GM21786 (cell line): ENCODE data around the gene ABAT.
"Not testable (repeated sequence)": the region's sequence is repeated elsewhere in the genome, so short reads cannot be mapped to it uniquely, and the experiment has no call there.

Experiments used
- ATAC-seq: cut with Tn5 transposase; IDR thresholded peaks from one replicate; pipeline ENCODE4 v1.9.1; 2021; ENCODE audit not compliant: unreplicated experiment

Gene ABAT

DNA sequence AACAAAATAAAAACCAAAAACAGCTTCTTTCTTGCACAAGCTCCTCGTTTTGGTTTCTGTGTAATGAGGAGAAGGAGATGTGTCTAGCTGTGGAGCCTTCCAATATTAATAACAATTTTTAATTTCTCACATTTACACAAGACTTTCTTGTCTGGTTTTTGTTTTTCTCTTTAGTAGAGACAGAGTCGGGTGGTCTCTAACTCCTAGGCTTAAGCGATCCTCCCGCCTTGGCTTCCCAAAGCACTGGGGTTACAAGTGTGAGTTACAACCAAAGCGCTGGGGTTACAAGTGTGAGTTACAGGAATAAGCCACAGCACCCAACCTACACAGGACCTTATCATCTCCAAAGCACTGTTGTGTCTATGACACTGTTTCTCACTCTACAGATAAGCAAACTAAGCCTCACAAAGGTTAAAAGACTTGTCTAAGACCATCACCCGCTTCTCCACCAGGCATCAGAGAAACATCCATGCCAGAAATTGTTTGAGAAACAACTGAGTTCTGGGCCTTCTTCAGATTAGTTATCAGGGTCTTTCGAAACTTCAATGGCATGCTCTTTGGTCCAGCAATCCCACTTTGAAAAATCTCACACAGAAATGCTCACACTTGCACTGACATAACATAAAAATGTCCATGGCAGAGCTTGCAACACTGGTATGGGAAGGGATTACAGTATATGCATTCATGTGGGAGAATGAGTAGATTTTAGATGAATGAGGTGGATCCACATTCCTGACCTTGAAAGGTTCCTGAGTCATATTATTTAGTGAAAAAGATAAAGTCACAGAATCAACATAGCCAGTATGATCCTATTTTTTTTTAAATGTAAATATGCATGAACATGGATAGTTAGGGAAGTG is 3.9 kb downstream of the ABAT start:
- no peak for ATAC-seq

DNA sequence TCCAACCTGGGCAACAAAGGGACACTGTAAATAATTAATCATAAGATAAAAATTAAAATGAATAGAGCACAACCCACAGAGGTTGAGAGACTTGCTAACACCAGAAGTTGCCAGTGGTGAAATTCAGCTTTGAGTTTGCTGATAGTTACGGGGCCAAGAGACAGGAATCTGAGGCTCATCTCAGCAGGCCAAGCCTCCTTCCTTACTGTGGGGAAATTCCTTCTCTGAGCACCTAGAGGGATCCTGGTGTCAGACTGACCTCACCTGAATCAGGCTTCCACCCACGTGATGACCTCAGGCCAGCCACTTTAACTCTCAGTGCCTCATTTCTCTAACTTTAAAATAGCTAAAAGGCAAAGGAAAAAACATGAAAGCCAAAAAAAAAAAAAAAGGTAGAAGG is 4.7 kb downstream of the ABAT start:
- no peak for ATAC-seq

DNA sequence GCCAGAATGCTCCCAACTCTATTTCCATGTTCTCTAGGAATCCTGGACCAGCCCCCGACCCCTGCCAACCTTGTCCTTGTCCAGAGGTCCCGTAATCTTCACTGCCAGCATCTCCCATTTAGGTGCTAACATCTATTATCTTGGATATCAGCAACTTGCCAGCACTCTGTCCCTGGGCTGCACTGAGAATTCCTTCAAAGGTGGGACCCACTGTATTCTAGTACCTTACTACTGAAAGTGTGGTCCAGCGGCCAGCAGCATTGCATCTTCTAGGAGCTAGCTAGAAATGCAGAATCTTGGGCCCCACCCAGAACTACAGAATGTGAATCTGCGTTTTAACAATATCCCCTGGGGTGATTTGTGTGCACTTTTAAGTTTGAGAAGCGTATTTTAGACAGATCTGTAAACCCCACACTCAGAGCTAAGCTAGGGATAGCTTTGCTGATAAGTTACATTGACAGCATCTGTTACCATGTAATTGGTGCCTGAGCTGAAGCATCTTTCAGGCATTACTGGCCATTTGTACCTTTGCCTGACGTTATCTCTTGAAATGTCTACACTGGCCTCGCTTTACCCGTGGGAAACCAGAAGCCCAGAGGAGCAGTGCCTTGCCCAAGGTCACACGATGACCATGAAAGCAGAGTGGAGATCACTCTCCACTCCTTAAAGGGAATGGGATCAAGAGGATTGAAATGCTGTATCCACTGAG is 8.3 kb downstream of the ABAT start:
- no peak for ATAC-seq

DNA sequence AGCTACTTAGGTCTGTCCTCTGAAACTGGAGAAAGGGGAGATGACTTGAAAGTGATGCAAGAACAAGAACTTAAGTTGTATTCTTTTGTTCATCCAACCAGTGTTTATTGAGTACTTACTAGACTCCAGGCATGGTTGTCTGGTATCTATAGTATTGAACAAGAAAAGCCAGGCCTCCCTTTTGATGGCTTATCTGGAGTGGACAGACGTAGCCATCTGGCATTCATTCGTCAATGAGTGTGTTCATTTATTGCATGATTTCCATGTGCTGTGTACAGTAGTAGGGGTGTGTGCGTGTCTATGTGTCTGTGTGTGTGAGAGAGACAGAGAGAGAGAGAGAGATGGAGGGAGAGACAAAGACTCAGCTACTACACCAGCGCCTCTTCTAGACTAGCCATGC is 9.2 kb downstream of the ABAT start:
- ATAC-seq: no peak

DNA sequence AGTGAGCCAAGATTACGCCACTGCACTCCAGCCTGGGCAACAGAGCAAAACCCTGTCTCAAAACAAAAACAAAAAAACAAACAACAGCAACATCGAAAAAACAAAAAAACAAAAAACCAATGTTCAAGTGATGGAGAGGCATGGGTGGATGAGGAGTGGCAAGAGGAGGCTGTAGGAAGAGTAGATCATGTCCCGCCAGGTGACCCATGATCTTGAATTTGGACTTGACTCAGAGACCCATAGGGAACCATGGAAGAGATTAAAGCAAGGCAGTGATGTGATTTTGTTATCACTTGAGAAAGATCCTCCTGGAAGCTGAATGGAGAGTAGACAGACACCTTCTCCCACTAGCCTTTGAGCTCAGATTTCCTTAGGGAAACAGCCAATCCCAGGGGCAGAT is 11.2 kb downstream of the ABAT start:
- no peak for ATAC-seq

DNA sequence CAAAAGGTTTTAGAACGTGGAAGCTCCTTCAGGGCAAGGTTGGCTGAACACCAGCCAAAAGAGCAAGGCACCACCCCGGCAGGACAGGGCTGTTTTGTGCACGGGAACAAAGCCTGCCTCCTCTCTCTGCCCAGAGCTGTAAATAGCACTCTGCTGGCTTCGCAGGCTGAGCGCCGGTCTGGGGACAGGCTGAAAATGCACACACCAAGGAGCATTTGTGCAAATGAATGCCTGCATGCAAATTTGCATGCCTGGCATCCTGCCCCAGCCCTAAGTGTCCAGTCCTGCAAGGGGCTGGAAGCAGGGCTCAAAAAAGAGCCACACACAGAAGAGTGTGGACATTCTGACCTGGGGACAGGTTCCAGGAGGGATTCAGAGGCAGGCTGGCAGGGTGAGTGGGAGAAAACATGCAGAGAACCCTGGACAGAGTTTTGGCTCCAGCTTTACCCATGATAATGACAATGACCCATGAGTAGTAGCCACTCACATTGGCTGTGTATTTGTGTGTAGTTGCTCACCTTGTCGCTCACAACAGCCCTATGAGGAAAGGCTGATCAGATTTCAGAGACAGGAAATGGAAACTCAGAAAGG is 11.7 kb downstream of the ABAT start:
- ATAC-seq: no peak

DNA sequence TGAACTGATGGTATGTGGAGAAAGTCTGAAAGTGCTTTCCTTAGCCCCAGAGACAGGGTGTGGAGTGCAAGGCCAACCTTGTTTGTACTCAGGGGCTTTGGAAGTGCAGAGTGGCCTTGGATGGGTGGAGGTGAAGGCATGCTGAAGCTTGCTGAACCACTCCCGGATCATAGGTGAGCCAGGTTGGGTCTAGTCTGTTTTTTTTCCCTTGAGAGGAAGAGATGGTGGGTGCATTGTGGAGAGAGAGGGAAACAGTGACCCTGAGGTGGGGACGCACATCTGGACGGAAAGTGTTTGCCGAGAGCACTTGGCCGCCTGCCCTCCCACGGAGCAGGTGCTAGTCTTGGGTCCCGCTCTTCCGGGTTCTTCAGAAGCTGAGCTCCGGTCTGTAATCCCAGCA is 12.5 kb downstream of the ABAT start:
- no peak for ATAC-seq

DNA sequence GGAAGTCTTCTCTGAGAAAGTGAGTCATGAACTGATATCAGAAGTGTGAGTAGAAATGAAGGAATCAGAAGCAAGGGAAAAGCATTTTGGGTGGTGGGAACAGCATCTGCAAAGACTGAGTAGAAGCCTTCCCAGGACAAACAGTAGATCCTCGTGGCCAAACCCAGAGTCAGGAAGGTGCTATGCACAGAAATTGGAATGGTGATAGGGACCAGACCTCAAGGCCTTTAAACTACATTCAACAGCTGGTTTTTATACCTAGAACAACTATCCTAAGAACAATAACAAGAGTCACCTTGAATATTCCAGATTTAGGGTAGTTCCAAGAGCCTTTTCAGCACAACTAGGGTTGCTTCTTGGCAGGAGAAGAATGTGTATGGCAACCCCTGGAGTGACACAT is 15.3 kb downstream of the ABAT start:
- ATAC-seq: no peak

DNA sequence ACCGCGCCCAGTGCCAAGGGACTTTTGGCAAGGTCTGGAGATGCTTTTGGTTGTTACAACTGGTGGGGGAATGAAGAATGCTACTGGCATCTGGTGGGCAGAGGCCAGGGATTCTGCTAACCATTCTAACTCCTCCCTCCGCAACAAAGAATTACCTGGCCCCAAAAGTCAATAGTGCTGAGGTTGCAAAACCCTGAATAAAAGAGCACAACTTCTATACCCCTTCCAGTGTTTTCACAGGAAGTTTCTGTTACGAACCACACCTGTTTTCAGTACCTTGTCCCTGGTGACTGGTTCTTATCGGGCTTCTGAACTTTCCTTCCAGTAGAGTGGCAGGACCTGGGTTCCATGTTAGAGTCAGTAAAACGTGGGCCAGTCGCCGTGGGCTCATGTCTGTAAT is 17.3 kb downstream of the ABAT start:
- no peak for ATAC-seq

DNA sequence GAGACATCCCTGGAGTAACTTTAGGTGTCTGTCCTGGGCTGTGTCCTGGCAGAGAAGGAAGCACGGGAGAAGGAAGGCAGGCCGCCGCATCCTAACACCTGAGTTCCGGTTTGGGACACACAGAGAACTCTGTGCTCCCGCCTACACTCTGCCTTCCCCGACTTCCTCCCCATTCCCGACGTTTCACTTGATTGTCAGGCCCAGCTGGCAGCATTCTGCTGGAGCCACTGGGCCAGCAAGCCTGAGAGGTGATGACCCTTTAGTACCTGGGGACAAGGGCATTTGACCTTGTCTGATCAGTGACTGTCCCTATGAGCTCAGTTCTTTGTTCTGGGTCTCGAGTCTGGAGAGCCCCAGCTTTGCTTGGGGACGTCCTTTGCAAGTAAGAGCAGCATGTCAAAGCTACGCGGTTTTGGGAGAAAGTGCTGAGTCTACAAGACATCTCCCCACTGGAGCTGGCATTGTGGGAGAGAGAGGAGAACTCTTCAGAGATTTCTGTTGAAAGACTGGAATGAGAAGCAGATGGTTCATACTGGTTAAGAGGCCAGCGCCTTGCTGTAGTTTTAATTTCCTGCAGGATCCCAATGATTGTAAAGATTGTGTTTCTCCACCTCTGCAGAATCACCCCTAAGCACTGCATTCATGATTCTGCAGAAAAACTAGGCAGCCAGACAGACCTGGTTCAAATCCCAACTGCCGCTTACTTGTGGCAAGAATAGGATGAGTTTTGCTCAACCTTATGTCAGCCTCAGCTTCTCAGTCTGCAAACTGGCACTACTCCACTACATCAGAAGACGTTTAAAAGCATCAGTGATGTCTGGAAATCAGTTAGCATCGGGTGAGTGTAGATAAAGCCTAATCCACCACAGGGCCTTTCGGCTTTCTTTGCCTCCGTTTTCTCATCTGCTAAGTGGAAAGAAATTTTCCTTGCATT is 20.6 kb downstream of the ABAT start:
- no peak for ATAC-seq

DNA sequence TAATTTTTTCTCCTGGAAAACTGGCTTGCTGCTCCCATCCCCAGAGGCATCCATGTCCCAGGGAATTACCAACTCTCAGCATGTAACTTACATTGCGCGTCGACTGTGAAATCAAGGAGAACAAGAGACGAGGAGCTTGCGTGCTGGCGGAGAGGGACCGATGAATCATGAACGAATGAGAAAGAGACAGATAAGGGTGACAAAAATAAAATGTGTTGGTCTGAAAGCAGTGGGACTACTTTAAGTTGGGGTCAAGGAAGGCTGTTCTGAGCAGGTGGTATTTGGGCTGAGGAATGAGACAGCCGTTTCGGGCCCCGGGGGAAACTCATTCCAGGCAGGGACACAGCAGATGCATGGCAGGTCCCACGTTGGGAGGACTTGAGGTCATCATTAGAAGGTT is 22.5 kb downstream of the ABAT start:
- ATAC-seq: no peak

DNA sequence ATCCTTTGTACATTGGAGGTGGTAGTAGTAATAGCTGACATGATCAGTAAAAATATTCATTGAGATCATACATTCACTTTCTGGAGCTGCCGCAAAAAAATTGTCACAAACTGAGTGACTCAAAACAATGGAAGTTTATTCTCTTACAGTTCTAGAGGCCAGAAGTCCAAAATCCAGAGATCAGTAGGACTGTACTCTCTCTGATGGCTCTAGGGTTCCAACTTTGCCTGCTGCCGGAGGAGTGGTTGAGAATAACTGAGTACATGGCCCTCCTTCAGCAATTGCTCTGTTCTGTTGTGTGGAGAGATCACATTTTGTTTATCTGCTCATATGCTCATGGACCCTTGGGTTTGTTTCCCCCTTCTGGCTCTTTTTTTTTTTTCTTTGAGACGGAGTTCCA is 23.5 kb downstream of the ABAT start:
- no peak for ATAC-seq

DNA sequence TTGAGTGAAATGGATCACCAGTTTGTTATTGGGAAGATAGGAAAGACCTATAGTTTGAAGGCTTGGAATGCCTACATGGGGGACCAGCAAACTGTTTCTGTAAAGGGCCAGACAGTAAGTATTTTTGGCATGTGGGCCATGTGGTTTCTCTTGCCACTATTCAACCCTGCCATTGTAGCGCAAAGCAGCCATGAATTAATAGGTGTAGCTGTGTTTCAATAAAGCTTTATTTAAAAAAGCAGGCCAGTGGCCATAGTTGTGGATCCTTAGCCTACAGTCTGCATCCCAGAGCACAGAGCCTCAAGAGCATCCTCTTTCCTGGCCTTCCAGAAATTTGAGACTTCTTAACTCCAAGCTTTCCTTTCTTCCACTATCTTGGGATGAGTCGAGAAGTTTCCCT is 29.3 kb downstream of the ABAT start:
- no peak for ATAC-seq

DNA sequence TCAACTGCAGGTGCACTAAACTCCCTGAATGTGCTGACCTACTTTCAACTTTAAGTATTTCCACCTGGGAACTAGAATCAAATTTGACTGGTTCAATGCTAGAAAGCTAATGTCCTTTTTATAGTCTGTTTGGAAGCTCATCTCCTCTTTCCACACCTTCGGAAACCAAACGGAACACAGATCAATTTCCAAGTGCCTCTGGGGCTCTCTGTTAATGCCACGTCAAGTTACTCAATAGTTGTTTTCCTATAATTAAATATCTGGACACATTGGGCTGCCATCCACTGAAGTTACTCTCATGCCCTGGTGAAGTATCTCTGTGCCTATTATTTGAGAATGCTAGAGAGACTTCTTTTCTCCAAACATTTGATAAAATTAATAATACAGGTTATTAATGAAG is 29.7 kb downstream of the ABAT start:
- ATAC-seq: no peak

DNA sequence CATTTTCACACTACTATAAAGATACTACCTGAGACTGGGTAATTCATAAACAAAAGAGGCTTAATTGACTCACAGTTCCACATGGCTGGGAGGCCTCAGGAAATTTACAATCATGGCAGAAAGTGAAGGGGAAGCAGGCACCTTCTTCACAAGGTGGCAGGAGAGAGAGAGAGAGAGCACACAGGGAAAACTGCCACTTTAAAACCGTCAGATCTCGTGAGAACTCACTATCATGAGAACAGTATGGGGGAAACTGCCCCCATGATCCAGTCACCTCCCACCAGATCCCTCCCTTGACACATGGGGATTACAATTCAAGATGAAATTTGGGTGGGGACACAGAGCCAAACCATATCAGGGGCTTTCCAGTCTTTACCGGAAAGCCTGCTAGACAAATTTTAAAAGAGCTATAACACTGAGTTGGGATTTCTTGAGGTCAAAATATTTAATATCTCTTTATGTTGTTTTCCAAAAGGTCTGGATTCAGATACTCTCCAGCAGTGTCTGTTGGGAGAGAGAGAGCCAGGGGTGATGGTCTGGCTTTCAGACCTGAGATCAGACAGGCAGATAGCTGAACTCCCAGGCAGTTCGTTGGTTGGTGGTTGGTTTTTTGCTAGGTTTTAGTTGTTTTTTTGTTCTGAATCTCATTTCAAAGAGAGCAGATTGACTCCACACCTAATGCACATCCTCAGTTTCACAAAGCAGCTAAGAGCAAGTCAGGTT is 30.8 kb downstream of the ABAT start:
- not testable (repeated sequence) for ATAC-seq

DNA sequence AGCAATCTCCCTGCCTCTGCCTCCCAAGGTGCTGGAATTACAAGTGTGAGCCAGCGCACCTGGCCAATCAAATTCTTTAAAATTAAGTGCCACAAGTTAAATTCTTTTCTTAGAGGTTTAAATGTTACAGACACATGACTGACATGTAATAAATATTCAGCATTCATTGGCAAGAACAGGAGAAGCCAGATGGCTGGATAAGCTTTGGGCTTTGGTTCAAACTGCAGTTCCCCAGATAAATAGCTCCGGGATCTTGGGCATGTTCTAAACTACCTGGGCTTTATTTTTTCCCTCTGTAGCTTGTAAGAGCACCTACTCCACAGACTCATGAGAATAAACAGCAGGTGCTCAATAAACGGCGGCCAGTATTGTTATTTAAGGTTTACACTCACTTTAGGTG is 34.1 kb downstream of the ABAT start:
- no peak for ATAC-seq

DNA sequence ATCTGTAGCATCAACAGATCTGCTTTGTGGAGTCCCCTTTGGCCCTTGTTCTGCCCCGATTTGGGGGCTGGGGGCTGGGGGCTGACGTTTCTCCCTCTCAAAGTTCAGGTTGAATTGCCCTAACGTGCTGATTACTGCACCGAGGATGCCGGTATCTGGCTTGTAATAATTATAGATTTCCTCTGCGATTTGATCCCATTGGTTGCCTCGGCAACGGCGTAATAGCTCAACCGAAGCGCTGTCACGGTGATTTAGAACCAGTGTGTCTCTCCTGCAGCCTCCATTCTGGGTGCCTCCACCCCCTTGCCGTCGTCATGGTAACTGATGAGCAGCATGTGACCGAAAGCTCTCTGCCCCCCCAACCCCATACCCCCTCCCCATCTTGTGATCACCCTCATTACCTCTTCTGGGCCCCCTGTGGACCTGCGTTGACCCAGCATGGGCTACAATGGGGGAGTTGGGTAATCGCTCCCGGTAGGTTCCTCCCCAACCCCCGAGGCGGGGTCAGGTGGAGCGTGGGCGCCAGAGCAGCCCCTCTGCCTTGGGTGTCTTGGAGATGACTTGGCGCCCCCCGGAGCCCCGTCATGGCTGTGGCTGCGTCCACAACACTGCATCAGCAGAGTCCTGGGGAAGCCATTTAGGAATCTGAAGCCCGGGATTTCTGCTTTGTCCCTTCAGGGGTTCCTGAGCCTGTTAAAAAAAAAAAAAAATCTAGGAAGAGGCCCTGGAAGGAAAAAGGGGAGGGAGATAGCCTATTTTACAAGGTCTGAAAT is 38.4 kb downstream of the ABAT start:
- ATAC-seq: no peak

DNA sequence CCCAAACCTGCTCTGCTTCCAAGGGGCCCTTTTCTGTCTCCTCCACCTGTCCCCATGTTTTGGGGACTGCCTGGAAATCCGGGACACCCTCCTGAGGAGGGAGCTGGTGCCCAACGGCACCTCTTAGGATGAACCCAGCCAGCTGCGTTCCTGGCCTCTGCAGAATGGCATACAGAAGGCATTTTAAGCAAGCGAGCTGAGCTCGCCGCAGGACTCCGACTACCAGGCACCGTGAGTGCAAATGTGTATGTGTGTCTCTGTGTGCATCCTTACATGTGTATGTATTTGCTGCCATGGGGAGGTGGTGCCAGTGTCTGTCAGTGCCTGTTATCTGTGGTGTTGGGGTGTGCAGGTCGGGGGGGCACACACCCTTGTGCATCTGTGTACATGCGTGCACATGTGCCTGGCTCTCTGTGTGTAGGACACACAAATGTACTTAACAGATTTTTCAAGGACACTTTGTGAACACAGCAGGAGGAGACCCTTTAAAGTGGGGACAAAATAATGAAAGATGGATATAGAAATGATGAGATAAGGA is 39.3 kb downstream of the ABAT start:
- no peak for ATAC-seq

DNA sequence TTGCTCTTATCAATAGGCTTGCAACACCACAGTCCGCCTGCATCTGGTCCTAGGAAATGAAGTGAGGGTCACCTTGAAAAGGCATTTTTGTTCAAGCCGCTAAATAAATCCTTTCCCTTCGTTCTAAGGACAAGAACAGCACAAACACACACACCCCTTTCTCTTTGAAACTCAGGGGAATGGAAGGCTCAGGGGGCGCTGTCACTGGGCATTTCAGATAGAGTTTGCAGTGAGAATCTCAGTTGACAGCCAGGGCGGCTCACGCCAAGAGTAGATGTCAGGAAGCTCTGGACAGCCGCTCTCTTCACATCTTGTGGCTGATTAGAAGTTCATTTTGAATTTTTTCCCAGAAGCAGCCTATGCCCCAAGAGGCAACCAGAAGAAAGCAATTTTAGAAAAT is 39.8 kb downstream of the ABAT start:
- no peak for ATAC-seq
